CD4-positive, alpha-beta T cell treated with Interleukin-17A for 1 hour (primary cell): ENCODE results near the gene DNAAF5.
A peak's percentile ranks its signal among the peaks of the same experiment; 100 is the strongest.

Experiments
- DNase-seq: peaks from one replicate; pipeline ENCODE4 v3.0.0-alpha.2; 2020

Gene DNAAF5

GRCh38 chr7:726084-726853 is at the start of gene DNAAF5:
DNAAF5 (plus strand) TSS chr7:726699; CDS start chr7:726721, 22 bp downstream.
- peak; percentile 87 for DNase-seq

GRCh38 chr7:676972-677385 is 49.5 kb upstream of the DNAAF5 start:
- DNase-seq, result no peak

GRCh38 chr7:680411-681127 is 45.9 kb upstream of the DNAAF5 start:
- DNase-seq, result no peak

- DNase-seq, result no peak
Observed at GRCh38 chr7:681551-682307, 44.8 kb upstream of the DNAAF5 start.

- DNase-seq, result no peak
Observed at GRCh38 chr7:682810-683209, 43.7 kb upstream of the DNAAF5 start.

- DNase-seq, result no peak
Observed at GRCh38 chr7:683526-684205, 42.8 kb upstream of the DNAAF5 start.

- DNase-seq, result no peak
Observed at GRCh38 chr7:684416-684815, 42.1 kb upstream of the DNAAF5 start.

GRCh38 chr7:685540-685939 is 41.0 kb upstream of the DNAAF5 start:
- DNase-seq, result no peak

GRCh38 chr7:690478-691360 is 35.8 kb upstream of the DNAAF5 start:
- DNase-seq, result no peak

- no peak for DNase-seq
Observed at GRCh38 chr7:691361-692045, 35.0 kb upstream of the DNAAF5 start.

- DNase-seq, result no peak
Observed at GRCh38 chr7:693280-693679, 33.2 kb upstream of the DNAAF5 start.

- no peak for DNase-seq
Observed at GRCh38 chr7:696426-696811, 30.1 kb upstream of the DNAAF5 start.

GRCh38 chr7:696812-697551 is 29.5 kb upstream of the DNAAF5 start:
- DNase-seq, result no peak

GRCh38 chr7:698515-699475 is 27.7 kb upstream of the DNAAF5 start:
- no peak for DNase-seq

GRCh38 chr7:699476-700170 is 26.9 kb upstream of the DNAAF5 start:
- no peak for DNase-seq

GRCh38 chr7:701086-701671 is 25.3 kb upstream of the DNAAF5 start:
- no peak for DNase-seq

- DNase-seq, result no peak
Observed at GRCh38 chr7:703049-703448, 23.4 kb upstream of the DNAAF5 start.

GRCh38 chr7:706721-707120 is 19.8 kb upstream of the DNAAF5 start:
- no peak for DNase-seq
